Measurements from ENCODE around the gene MT1M.

Gene MT1M

DNA sequence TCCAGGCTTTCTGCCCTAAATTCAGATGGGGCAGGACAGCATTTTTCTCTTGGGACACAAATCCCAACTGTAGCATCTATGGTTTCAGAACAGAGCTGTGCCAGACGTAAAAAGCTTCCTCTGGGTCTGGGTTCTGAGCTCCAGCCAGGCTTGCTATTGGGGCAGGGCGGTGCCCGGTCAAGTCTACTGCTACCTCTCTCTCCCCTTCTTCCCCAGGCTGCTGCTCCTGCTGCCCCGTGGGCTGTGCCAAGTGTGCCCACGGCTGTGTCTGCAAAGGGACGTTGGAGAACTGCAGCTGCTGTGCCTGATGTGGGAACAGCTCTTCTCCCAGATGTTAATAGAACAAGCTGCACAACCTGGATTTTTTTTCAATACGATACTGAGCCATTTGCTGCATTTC, 1.1 kb downstream of the MT1M start:
- no peak overlapping the region for H3K4me3 ChIP-seq (ENCODE audit: control insufficient read depth, low read depth, low read length)
- no peak for TF ChIP-seq CTCF (IDR thresholded peaks at IDR 0.05; ENCODE audit: control insufficient read depth, insufficient read depth, low read depth, low read length, missing control alignments)
- no peak for DNase-seq (ENCODE audit: low read depth)

DNA sequence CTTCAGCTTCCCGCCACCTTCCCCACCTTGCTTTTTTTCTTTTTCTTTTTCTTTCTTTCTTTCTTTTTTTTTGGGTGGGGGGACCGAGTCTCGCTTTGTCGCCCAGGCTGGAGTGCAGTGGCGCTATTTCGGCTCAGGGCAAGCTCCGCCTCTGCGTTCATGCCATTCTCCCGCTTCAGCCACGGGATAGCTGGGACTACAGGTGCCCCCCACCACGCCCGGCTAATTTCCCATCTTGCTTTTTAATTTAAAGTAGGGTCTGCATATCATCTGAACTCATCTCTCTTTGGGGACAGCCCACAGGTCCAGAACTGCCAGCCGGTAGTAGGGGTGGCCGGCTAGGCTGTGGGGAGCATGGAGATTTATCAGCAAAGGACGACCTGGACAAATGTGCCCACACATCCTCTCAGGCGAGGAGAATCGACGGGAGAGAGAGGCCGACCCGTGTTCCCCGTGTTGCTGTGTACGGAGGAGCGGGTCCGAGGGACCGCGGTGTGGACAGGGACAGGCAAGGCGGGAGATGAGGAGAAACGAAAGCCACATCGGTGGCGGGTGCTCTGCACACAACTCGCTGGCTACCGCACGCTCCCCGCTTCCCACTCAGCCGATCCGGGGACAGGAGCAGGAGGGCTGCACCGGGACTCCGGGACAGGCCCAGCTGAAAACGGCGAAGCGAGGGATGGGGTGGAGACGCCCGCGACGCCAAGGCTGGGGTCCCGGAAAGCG, 2.4 kb downstream of the MT1M start:
- no peak overlapping the region for H3K4me3 ChIP-seq (ENCODE audit: control insufficient read depth, low read depth, low read length)
- DNase-seq (ENCODE audit: low read depth): no peak
- TF ChIP-seq CTCF (IDR thresholded peaks at IDR 0.05; ENCODE audit: control insufficient read depth, insufficient read depth, low read depth, low read length, missing control alignments): no peak

- no peak for DNase-seq (ENCODE audit: low read depth)
- TF ChIP-seq CTCF (IDR thresholded peaks at IDR 0.05; ENCODE audit: control insufficient read depth, insufficient read depth, low read depth, low read length, missing control alignments): no peak
- no peak overlapping the region for H3K4me3 ChIP-seq (ENCODE audit: control insufficient read depth, low read depth, low read length)
Observed at GRCh38 chr16:56635441-56635967, 3.0 kb downstream of the MT1M start.

DNA sequence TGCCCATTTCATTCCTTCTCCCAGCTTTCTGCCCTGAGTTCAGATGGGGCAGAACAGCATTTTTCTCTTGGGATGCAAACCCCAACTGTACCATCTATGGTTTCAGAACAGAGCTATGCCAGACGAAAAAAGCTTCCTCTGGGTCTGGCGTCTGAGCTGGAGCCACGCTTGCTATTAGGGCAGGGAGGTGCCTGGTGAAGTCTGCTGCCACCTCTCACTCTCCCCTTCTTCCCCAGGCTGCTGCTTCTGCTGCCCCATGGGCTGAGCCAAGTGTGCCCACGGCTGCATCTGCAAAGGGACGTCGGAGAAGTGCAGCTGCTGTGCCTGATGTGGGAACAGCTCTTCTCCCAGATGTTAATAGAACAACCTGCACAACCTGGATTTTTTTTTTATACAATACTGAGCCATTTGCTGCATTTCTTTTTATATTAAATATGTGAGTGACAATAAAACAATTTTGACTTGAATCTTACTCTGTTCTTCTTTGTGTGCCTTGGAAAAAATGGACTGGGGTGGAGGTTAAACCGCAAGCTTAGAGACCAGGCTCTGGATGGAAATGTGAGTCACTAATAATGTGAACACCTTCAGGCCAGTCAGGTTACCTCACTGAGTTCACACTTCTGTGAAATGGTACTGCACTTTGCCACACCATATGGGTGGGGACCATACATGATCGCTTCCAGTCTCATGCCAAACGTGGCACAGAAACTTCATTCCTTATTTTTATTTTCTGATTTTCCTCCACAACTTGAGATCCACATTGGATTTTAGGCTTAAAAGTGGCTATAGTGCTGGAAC, 4.4 kb downstream of the MT1M start:
- no peak for TF ChIP-seq CTCF (IDR thresholded peaks at IDR 0.05; ENCODE audit: control insufficient read depth, insufficient read depth, low read depth, low read length, missing control alignments)
- DNase-seq (ENCODE audit: low read depth): no peak
- no peak overlapping the region for H3K4me3 ChIP-seq (ENCODE audit: control insufficient read depth, low read depth, low read length)

GRCh38 chr16:56637814-56638750, 5.6 kb downstream of the MT1M start, which contains the start of gene MT1A:
Gene MT1A (plus strand): TSS chr16:56638666. CDS start chr16:56638739, 73 bp downstream.
- no peak for TF ChIP-seq CTCF (IDR thresholded peaks at IDR 0.05; ENCODE audit: control insufficient read depth, insufficient read depth, low read depth, low read length, missing control alignments)
- peak within 1 kb of the TSS; percentile 58 for H3K4me3 ChIP-seq (ENCODE audit: control insufficient read depth, low read depth, low read length)
- no peak for DNase-seq (ENCODE audit: low read depth)

DNA sequence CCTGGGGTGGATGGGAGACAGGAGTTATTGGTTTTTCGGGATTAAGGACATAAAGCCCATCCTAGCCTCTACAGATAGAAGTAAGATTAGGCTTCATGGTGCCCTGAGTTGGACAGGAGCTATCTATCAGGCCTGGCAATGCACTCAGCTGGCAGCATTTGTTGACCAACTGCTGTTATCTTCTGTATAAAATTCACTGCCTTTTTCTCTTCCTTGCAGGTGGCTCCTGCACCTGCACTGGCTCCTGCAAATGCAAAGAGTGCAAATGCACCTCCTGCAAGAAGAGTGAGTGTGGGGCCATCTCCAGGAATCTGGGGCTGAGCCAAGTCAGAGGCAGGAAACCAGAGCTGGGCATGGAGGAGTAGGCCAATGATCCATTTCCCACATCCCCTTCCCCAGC, 6.6 kb downstream of the MT1M start:
- no peak for DNase-seq (ENCODE audit: low read depth)
- H3K4me3 ChIP-seq (ENCODE audit: control insufficient read depth, low read depth, low read length): no peak overlapping the region
- TF ChIP-seq CTCF (IDR thresholded peaks at IDR 0.05; ENCODE audit: control insufficient read depth, insufficient read depth, low read depth, low read length, missing control alignments): no peak

All from AG09309 (cell line).